NB4 (cell line): Measurements from ENCODE around the gene KAZN.
A peak's percentile ranks its signal among the peaks of the same experiment; 100 is the strongest.

ENCODE experiments used
- DNase-seq: peaks from one replicate; pipeline ENCODE4 v3.0.0; 2010; ENCODE audit warnings: low read depth
- H3K4me3 ChIP-seq: one replicate; pipeline ENCODE4 v1.5.1; 2011; ENCODE audit warnings: mild to moderate bottlenecking, low read depth, low read length, moderate library complexity
- MAX ChIP-seq: IDR thresholded peaks from 2 replicates; pipeline ENCODE4 v1.6.1; 2011; ENCODE audit warnings: low read depth, low read length
- MYC ChIP-seq: IDR thresholded peaks from 2 replicates; pipeline ENCODE4 v1.6.1; 2011; ENCODE audit warnings: low read depth, low read length
- POLR2A ChIP-seq: IDR thresholded peaks from 2 replicates; pipeline ENCODE4 v1.6.1; 2011; ENCODE audit warnings: mild to moderate bottlenecking; ENCODE audit not compliant: insufficient read length; ENCODE audit errors: extremely low read depth
- TF ChIP-seq, protein P1 (sequence below): IDR thresholded peaks from one replicate; pipeline ENCODE4 v1.5.1; 2012; ENCODE audit warnings: low read depth, low read length

KAZN gene

GRCh38 chr1:14733779-14734140 lies 135.3 kb downstream of the KAZN start:
- TF ChIP-seq POLR2A (no peak), MAX (no peak), MYC (no peak)
- TF ChIP-seq, protein P1, sequence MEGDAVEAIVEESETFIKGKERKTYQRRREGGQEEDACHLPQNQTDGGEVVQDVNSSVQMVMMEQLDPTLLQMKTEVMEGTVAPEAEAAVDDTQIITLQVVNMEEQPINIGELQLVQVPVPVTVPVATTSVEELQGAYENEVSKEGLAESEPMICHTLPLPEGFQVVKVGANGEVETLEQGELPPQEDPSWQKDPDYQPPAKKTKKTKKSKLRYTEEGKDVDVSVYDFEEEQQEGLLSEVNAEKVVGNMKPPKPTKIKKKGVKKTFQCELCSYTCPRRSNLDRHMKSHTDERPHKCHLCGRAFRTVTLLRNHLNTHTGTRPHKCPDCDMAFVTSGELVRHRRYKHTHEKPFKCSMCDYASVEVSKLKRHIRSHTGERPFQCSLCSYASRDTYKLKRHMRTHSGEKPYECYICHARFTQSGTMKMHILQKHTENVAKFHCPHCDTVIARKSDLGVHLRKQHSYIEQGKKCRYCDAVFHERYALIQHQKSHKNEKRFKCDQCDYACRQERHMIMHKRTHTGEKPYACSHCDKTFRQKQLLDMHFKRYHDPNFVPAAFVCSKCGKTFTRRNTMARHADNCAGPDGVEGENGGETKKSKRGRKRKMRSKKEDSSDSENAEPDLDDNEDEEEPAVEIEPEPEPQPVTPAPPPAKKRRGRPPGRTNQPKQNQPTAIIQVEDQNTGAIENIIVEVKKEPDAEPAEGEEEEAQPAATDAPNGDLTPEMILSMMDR, result no peak
- no peak for DNase-seq
- no peak overlapping the region for H3K4me3 ChIP-seq

DNA sequence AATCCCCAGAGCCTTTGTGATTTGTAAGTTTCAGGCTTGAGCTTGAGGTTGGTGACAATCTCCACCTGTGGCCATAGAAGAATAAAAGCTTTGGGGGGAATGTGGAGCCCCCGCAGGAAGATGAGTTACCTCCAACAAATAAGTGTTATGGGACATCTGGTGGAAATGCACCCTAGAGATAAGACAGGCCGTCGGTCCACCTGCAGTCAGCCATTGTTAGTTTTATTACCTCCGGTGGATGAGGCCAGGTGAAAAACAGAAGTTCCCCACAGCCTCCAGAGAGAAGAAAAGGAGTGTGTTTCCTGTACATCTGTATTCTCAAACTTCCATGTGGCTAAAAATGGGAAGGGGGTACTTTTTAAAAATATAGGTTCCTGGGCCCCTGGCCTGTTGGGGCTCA lies 137.4 kb downstream of the KAZN start:
- no peak overlapping the region for H3K4me3 ChIP-seq
- DNase-seq, result no peak
- TF ChIP-seq MAX, result no peak
- no peak for TF ChIP-seq MYC
- TF ChIP-seq, protein P1, result no peak
- TF ChIP-seq POLR2A, result no peak

DNA sequence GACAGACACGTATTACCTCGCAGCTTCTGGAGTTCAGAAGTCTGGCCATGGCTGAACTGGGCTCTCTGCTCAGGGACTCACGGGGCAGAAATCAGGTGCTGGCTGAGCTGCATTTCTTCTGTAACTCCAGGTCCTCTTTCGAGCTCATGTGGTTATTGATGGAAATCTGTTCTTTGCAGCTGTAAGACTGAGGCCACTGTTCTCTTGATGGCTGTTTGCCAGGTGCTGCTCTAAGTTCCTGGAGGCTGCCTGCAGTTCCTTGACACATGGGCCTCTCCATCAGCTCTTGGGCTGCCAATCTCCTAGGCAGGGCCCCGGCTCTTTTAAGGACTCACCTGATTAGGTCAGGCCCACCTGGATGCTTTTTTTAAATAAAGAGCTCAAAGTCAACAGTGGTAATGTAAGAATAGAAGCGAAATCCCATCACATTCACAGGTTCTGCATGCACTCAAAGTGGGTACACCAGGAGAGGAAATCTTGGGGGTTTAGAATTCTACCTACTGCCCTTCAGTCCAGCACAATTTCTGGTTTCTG lies 139.1 kb downstream of the KAZN start:
- no peak for DNase-seq
- H3K4me3 ChIP-seq, result no peak overlapping the region
- TF ChIP-seq, protein P1, result no peak
- TF ChIP-seq MAX (no peak), POLR2A (no peak), MYC (no peak)

GRCh38 chr1:14738235-14738634 lies 139.8 kb downstream of the KAZN start:
- no peak overlapping the region for H3K4me3 ChIP-seq
- no peak for DNase-seq
- no peak for TF ChIP-seq MYC
- TF ChIP-seq MAX, result no peak
- TF ChIP-seq POLR2A, result no peak
- TF ChIP-seq, protein P1, result no peak

DNA sequence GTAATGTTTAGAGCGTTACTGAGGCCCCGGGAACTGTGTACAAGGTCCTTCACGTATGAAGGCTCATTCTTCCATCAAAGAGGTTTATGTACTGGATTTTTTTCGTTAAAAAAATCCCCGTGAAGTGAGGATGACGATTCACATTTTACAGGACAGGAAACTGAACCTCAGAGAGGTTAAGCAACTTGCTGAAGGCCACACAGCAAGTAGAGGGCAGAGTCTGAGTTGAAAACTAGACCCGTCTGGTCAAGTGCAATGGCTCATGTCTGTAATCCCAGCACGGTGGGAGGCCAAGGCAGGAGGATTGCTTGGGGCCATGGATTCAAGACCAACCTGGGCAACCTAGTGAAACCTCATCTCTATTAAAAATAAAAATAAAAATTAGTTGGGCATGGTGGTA lies 140.2 kb downstream of the KAZN start:
- H3K4me3 ChIP-seq, result no peak overlapping the region
- TF ChIP-seq MAX, result no peak
- TF ChIP-seq POLR2A, result no peak
- no peak for TF ChIP-seq MYC
- TF ChIP-seq, protein P1, result no peak
- no peak for DNase-seq

- DNase-seq, result peak; percentile 76
- H3K4me3 ChIP-seq, result no peak overlapping the region
- TF ChIP-seq POLR2A (no peak), MAX (peak; percentile 66), MYC (no peak)
- TF ChIP-seq, protein P1, result no peak
Observed at GRCh38 chr1:14739082-14739832, 140.8 kb downstream of the KAZN start.
